ENCODE results near the gene LAD1.

DNA sequence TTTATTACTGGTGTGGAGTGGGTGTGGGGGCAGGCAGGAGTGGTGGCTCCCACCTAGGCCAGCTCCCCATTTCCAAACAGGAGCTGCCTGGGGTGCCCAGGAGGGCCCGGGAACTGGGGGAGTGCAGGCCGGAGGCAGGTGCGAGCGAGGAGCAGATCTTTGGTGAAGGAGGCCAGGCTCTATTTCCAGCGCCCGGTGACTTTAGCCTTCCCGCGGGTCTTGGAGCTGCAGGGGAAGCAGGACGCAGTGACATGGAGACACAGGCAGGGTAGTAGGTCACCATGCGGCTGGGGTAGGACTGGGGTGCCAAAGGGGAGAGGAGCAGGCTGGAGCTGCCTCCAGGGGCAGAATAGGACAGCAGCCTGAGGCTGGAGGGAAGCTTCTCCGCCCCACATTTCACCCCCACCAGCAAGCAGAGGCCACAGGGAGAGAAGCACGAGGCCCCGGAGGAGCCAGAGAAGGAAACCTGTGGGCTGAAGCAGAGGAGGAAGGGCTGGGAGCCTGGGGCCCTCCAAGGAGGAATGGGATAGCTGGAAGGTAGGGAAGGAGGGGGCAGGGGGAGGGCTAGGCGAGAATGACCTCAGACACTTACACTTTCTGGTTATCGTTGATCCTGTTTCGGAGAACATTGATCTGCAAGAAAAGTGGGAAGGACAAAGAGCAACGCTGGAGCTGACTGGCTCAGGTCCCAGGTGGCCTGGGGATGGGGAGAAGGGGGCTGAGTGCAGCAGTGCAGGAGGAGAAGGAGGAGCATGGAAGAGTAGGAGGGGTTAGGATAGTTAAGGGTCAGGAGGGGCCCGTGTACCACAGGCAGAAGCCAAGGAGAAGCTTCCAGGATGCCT, 39.9 kb downstream of the LAD1 start:
- TF ChIP-seq EZH2 (IDR thresholded peaks at IDR 0.05) (no peak), POLR2AphosphoS5 (IDR thresholded peaks at IDR 0.05; ENCODE audit: borderline replicate concordance, low read depth, low read length) (no peak), FOXP2 (optimal IDR thresholded peaks at IDR 0.05; ENCODE audit: control extremely low read depth, extremely low read length, insufficient read depth) (no peak)
